Ramos (cell line): Measurements from ENCODE around the gene PRKCQ.

ENCODE experiments used
- in situ Hi-C: fragments of 300-500 bp; cut with MboI; formaldehyde crosslinking; loops from one replicate; pipeline ENCODE4 v1.14.3; 2022; ENCODE audit warnings: low sequenced_read_pairs; ENCODE audit not compliant: unreplicated experiment

Gene PRKCQ

GRCh38 chr10:6530211-6530840, 49.8 kb downstream of the PRKCQ start:
- in situ Hi-C loops = no loop called here

GRCh38 chr10:6528198-6528950, 51.7 kb downstream of the PRKCQ start:
- in situ Hi-C loops = no loop called here

GRCh38 chr10:6525599-6526165, 54.4 kb downstream of the PRKCQ start:
- in situ Hi-C loops = no loop called here

- in situ Hi-C loops = no loop called here
Measured at GRCh38 chr10:6522230-6522629, 57.8 kb downstream of the PRKCQ start.

GRCh38 chr10:6520138-6520537, 59.9 kb downstream of the PRKCQ start:
- in situ Hi-C loops = no loop called here

- in situ Hi-C loops = no loop called here
Measured at GRCh38 chr10:6518791-6519429, 61.2 kb downstream of the PRKCQ start.

GRCh38 chr10:6516929-6517284, 63.2 kb downstream of the PRKCQ start:
- in situ Hi-C loops = no loop called here

- in situ Hi-C loops = no loop called here
Measured at GRCh38 chr10:6516281-6516928, 63.7 kb downstream of the PRKCQ start.

GRCh38 chr10:6514844-6515780, 65.0 kb downstream of the PRKCQ start:
- in situ Hi-C loops = no loop called here

- in situ Hi-C loops = no loop called here
Measured at GRCh38 chr10:6514180-6514579, 65.9 kb downstream of the PRKCQ start.

- in situ Hi-C loops = no loop called here
Measured at GRCh38 chr10:6513476-6513875, 66.6 kb downstream of the PRKCQ start.

GRCh38 chr10:6512182-6512581, 67.9 kb downstream of the PRKCQ start:
- in situ Hi-C loops = no loop called here

GRCh38 chr10:6511347-6511746, 68.7 kb downstream of the PRKCQ start:
- in situ Hi-C loops = no loop called here

GRCh38 chr10:6507311-6507710, 72.8 kb downstream of the PRKCQ start:
- in situ Hi-C loops = no loop called here

GRCh38 chr10:6505300-6505699, 74.8 kb downstream of the PRKCQ start:
- in situ Hi-C loops = no loop called here

- in situ Hi-C loops = no loop called here
Measured at GRCh38 chr10:6504296-6504695, 75.8 kb downstream of the PRKCQ start.

- in situ Hi-C loops = no loop called here
Measured at GRCh38 chr10:6503171-6503570, 76.9 kb downstream of the PRKCQ start.

GRCh38 chr10:6501931-6502330, 78.1 kb downstream of the PRKCQ start:
- in situ Hi-C loops = no loop called here

- in situ Hi-C loops = no loop called here
Measured at GRCh38 chr10:6499974-6500373, 80.1 kb downstream of the PRKCQ start.

GRCh38 chr10:6498771-6499170, 81.3 kb downstream of the PRKCQ start:
- in situ Hi-C loops = no loop called here
